NCI-H524 treated with DMSO at 0.1 percent for 48 hours (cell line): ENCODE results near the gene CALML4.
"Not testable (repeated sequence)": the region's sequence is repeated elsewhere in the genome, so short reads cannot be mapped to it uniquely, and the experiment has no call there.

Experiments used
- DNase-seq: peaks from one replicate; lab custom pipeline; 2025; lab: John Stamatoyannopoulos, UW

CALML4 gene

DNA sequence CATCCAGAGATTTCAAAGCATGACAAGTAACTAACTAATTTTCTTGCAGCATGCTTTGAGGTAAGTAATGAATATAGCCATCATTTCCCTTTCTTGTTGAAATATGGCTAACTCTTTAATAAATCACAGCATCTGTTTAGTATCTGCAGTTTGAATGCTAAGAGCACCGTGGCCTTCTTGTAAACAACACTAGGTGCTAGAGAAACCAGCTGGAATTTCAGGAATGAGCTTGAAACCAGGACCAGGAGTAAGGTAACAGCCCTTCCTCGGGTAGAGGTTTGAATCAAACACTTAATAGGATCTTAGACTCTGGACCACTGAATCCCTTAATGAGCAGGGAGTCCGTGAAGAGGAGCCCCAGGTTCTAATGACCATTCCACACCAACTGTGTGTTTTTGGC is 13.6 kb downstream of the CALML4 start:
- no peak for DNase-seq

DNA sequence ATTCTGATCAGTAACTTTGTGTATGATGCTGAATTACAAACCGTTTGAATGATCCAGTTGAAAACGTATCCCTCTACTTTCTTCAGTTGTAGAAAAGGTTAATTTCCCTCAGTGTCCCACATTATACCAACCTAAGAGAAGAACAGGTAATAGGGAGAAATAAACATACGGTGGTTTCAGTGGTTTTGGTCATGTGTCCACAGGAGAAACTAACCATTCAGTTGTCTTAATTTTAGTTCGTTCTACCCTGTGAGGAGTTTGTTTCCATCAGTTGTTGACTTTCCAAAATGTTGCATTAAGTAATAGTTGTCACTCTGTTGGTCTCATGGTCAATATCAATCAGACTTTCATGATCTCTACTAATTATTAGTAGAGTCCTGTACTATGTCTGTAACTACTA is 15.1 kb downstream of the CALML4 start:
- DNase-seq = no peak

DNA sequence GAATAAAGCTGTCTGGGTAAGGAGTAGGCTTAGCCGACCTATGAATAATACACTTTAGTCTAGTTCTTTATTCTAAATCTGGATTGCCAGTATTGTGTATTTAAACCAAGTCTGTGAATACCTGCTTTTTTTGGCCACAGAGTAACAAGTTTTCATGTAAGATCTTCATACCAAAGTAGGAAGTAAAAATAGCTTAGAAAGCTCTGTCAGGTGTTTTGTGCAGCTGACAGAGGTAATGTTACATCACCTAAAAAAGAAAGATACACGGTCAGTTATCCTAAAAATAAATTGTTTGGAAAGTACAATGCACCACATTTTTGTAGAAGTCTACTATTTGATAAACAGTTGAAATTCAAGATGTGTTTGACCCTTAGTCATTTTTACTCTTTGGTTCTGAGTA is 16.5 kb downstream of the CALML4 start:
- DNase-seq = no peak

DNA sequence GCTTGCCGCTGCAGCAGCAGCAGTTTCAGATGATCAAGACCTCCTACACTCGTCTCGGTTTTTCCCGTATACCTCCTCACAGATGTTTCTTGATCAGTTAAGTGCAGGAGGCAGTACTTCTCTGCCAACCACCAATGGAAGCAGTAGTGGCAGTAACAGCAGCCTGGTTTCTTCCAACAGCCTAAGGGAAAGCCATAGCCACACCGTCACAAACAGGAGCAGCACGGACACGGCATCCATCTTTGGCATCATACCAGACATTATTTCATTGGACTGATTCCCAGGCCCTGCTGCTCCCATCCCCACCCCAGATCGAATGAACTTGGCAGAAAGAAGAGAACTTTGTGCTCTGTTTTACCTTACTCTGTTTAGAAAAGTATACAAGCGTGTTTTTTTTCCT is 17.6 kb downstream of the CALML4 start:
- no peak for DNase-seq

DNA sequence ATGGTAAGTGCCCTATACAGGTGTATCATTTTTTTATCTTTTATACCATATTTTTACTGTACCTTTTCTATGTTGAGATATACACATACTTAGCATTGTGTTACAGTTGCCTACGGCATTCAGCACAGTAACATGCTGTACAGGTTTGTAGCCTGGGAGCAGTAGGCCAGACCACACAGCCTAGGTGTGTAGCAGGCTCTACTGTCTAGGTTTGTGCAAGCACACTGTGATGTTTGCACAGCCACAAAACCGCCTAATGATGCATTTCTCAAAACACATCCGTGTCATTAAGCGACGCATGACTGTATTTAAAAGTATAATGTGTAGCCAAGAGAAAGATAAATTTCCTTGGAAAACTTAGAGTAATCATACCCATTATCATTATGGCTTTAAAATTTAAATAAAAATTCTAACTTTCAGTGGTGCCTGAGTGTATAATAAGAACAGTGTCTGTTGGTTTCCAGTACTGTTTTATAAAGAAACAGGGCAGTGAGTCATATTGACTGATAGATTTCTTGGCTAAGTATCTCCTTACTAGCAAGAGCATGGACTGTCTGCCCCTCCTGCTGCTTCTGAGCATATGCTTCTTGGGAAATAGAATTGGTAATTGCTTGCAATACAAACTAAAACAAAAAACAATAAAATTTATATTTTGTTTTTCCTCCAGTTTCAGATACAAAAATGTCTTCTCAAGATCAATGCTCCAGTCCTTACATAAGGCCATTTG is 18.3 kb downstream of the CALML4 start:
- no peak for DNase-seq

DNA sequence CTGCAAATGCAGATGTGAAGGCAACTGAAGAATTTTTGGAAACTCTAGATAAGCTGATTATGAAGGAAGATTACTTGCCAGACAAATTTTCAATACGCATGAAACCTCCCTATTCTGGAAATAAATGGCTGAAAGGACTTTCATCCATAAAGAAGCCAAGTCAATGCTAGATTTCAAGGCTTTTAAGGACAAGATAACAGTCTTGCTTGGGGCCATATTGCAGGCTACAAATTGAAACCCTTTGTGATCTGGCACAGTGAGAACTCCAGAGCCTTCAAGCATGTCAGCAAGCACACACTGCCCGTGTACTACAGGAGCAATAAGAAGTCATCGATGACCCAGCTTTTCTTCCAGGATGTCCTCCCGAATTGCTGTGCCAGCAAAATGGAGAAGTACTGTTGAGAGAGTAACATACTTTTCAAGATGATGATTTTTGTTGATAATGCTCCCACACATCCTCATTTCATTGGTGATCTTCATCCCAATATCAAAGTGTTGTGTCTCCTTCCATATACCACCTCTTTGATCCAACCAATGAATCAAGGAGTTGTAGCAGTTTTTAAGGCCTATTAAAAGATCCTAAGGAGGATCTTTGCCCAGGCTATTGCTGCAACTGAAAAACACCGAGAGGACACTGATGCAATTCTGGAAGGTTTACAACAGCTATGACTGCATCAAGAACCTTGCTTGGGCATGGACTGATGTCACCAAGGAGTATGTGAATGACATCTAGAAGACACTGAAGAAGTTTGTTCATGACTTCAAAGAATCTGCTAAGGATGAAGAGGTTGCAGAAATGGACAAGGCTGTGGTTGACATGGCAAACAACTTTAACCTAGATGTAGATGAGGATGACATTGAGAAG is 20.3 kb downstream of the CALML4 start:
- no peak for DNase-seq

DNA sequence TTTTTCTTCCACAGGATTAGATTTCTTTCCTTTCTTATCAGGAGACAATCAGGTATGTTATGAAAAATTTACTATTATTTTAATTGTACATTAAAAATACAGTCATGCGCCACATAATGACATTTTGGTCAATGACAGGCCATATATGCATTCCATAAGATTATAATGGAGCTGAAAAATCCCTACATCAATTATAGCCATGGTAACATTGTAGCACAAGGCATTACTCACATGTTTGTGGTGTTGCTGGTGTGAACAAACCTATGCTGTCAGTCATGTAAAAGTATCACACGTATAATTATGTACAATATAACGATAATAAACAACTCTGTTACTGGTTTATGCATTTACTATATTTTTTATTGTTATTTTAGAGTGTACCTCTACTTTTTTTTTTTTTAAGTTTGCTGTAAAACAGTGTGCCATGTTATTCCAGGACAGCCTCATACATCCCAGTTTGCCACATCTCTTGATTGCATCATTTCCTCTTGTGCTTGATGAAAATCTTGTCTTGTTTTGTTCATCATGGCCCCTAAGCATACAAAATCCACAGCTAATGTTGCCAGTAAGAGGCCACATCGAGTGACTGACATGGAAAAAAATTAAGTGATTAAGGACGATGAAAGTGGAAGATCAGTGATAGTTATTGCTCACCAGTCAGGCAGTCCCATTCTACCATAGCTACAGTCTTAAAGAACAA is 21.4 kb downstream of the CALML4 start:
- DNase-seq = no peak

DNA sequence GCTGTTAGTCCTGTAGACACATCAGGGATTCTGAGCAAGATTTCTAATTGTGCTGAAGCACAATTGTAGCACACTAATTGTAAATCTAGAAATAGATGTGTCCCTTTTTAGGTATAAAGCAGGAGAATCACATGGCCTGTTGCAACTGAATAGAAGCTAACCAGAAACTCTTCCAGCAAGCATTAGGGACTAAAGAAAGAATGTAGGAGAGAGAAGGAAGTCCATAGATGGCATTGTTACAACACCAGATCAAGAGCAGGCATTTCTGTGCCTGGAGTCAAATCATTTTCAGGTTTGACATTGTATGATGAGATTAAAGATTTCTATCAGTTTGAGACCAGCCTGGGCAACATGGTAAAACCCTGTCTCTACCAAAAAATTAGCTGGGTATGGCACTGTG is 27.4 kb downstream of the CALML4 start:
- no peak for DNase-seq

DNA sequence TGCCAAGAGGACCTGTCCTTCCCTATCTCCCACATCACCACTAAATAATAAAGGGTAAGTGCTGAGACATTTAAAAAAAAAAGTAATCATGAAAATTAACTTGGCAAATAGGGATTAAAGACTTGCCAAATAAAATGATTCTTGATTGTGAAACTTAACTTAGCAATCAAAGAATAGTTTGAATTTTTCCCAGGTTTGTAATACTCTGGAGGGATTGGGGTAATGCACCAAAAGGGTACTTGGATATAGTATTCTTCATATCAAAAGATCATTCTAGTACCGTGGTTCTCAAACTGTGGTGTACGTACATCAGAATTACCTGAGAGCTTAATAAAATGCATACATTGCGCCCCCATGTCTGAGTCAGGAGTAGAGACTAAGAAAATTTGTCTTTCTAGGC is 28.5 kb downstream of the CALML4 start:
- no peak for DNase-seq

DNA sequence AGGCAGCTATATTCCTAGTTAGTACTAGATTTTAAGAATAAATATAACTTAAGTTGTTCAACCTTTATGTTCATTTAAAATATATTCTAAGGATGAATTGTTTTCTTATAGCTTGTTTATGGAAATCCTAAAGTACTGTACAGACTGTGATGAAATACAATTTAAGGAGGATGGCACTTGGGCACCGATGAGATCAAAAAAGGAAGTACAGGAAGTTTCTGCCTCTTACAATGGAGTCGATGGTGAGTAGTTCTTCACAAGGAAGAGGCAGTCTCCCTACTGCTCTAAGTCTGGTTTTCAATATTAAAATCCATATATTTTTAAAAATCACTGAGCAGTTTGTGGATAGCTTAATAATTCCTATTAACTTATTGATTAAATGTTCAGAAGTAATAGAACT is 29.6 kb downstream of the CALML4 start:
- DNase-seq = no peak

DNA sequence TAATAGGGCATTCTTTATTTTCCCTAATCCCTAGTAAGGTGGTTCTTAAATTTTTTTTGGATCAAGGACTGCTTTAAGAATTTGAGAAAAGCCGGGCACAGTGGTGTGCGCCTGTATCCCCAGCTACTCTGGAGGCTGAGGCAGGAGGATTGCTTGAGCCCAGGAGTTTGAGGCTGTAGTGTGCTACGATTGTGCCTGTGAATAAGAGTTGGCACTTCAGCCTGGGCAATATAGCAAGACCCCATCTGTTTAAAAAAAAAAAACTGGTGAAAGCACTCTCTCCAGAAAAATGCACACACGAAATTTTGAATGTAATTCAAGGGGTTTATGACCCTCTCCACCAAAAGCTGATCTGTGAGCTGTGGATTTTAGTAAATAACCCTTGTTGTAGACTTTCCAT is 32.0 kb downstream of the CALML4 start:
- DNase-seq = no peak

DNA sequence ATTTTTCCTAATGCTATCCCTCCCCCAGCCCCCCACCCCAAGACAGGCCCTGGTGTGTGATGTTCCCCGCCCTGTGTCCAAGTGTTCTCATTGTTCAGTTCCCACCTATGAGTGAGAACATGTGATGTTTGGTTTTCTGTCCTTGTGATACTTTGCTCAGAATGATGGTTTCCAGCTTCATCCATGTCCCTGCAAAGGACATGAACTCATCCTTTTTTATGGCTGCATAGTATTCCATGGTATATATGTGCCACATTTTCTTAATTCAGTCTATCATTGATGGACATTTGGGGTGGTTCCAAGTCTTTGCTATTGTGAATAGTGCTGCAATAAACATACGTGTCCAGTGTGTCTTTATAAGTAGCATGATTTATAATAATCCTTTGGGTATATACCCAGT is 33.1 kb downstream of the CALML4 start:
- DNase-seq = not testable (repeated sequence)

DNA sequence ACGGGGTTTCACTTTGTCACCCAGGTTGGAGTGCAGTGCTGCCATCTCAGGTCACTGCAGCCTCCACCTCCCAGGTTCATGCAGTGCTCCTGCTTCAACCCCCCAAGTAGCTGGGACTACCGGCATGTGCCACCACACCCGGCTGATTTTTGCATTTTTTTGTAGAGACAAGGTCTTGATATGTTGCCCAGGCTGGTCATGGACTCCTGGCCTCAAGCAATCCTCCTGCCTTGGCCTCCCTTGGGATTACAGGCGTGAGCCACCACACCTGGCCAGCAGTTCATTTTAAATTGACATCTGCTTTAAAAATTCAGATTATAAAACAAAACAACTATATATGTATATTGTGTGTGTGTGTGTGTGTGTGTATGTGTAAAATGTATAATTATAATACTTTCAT is 38.3 kb downstream of the CALML4 start:
- DNase-seq = no peak

DNA sequence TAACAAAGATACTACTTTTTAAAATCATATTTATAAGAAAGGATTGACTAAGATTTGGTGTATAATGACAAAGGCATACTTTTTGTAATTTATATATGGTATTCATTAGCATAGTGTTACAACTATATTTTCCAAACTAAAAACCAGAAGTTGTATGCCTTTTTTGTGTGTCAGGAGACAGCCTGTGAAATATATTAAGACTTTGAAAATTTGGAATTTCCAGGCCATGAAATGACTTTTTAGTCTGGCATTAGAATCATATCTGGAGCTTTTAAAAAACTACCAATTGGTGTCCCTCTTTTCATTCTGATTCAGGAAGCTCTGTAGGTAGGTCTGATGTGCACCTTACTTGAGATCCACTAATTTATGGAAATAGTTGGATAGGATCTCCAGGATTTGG is 41.9 kb downstream of the CALML4 start:
- DNase-seq = no peak

DNA sequence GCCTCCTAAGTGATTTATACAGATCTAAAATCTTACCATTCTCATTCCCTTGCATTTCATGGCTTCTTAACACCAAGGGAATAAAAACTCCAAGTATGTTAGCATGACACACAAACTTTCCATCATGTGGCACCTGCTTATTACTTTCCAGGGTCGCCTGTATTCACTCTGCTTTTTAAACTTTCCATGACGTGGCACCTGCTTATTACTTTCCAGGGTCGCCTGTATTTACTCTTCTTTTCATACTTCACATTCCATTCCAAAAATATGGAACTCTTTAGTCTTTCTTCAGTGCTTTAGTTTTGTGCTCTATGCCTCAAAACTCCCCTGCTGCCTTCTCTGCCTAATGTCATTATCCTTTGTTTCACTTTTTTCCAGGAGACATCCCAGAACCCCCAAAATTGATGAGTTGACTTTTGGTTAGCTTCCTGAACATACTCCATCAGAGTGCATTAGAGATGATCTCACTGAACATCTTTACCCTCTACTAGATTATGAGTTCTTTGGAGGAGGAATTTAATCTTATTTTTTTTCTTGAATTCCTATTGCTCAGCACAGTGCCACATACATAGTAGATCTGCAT is 47.0 kb downstream of the CALML4 start:
- no peak for DNase-seq

DNA sequence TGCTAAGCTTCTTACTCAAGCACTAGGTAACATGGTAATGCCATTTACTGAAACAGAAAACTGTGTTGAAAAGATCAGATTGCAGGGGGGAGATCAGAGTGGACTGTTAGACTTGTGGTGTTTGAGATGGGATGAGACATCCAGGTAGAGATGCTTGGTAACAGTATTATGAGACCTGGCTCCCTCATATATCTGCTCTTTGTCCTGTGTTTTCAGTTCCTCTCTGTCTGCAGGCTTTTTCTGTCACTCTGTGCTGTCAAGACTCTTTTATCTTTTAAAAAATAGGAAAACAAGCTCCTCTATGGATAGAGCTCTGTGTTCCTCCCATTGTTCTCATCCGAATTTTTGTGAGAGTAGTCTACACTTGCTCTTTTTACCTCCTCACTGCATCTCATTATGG is 48.1 kb downstream of the CALML4 start:
- no peak for DNase-seq

DNA sequence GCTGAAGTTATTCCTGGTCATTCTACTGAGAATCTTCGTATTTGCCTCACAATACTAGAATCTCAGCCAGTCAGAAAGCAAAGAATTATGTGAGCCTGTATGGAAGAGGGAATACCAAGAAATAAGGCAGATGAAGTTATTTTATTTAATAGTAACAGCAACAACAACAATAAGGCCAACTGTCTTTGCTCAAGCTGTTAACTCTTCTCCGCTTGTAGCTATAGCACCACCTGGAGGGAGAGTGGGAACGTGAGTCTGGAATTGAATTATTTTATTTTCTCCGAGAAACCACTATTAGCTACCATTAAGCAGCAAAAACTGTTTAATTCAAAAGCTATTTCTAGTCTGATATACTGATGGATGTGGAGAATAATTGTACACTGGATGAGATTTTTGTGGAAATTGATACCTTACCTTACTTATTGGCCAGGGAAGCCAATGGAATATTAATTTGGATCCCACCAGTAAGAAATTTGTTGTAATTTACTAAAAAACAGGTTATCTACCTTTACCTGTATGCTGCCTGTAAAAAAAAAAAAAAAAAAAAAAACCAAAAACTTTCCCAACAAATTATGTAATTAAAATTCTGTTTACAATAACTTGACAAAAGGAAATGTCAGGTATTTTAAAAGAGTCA is 50.1 kb downstream of the CALML4 start:
- no peak for DNase-seq

DNA sequence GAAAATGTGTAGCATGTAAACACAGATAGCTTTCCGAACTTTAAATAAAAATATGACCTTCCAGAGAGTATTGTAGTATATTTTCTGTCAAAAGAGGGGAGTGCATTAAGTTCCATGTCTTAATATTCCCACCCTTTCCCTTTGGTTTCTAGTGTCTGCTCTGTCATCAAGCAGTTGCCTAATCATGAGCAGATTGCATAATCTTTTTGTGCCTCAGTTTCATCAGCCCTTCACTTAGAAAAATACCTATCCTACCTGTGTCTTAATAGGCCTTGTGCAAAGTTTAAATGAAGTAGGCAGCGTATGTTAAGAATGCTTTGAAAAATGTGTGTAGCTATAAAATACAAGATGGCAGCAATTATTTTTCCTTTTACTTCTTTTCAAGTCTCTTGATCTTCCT is 52.8 kb downstream of the CALML4 start:
- DNase-seq = no peak

DNA sequence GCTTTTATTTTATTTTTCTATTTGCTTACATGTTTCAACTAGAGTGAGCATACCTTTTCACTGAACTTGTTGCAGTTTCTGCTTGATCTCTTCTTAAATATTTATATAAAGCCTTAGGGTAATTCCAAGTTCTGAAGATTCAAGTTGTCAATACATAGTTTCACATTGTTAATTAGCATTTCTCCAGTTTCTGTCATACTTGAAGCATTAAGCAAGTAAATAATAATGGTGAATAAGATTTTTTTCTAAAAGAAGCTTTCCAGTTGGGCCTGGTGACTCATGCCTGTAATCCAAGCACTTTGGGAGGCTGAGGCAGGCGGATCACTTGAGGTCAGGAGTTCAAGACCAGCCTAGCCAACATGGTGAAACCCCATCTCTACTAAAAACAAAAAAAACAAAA is 53.9 kb downstream of the CALML4 start:
- no peak for DNase-seq

DNA sequence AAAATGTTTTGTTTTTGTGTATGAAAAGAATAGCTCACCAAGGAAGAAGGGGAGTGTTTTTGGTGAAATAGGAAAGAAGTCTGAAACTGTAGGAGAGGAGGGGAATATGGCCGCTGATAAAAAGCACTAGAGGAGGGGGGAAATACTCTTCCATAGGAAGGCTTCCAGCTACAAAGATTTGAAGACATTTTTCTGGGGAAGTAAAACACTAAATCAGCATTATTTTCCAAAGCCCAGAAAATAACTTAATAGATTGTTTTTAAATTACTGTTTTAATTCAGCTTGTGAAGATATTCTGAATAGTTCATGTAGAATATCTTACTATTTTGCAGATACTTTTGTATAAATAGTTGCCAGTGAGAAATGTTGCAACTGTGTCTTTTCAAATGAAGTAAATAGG is 54.9 kb downstream of the CALML4 start:
- no peak for DNase-seq

DNA sequence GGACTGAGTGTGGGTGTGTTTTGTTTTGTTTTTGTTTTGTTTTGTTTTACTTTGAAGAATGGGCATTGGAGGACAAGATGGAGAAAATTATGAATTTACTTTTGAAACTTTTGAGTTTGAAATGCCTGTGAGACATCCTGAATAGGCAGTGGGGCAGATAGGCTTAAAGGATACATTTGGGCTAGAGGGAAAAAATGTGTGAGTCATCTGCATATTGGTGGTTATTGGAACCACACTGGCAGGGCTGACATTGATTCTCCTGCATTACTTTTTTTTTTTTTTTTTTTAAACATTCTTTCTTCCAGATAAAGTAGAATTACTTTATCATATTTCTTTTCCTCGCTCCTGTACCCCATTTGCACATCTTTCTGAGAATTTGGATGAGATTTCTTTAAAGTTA is 56.1 kb downstream of the CALML4 start:
- no peak for DNase-seq

DNA sequence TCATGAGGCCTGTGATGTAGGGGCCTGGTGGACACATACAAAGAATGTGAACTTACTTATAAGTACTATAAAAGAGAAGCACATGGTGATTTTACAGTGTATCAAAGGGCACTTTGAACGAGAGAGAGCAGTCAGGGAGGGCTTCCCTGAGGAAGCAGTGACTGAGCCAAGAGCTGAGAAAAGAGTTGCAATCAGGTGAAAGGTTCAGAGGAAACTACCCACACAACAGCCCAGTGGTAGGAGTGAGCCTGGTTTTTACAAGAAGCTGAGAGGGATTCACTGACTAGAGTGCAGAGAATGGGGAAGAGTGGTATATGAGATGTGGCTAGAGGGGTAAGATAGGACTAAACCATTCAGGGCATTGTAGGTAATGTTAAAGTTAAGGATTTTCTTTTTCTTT is 57.1 kb downstream of the CALML4 start:
- no peak for DNase-seq
